IPS-18c (cell line): ENCODE data around the gene INVS.
"Not testable (repeated sequence)": the region's sequence is repeated elsewhere in the genome, so short reads cannot be mapped to it uniquely, and the experiment has no call there.

Experiments
- H3K4me3 ChIP-seq: 2 replicates; pipeline ENCODE4 v1.7.0; 2013; ENCODE audit warnings: low read depth, mild to moderate bottlenecking, low read length, moderate library complexity; ENCODE audit not compliant: insufficient read depth
- H3K9me3 ChIP-seq: one replicate; pipeline ENCODE4 v1.6.1; 2013; ENCODE audit warnings: mild to moderate bottlenecking, low read length, moderate library complexity; ENCODE audit not compliant: control insufficient read depth, insufficient read depth

Gene INVS

DNA sequence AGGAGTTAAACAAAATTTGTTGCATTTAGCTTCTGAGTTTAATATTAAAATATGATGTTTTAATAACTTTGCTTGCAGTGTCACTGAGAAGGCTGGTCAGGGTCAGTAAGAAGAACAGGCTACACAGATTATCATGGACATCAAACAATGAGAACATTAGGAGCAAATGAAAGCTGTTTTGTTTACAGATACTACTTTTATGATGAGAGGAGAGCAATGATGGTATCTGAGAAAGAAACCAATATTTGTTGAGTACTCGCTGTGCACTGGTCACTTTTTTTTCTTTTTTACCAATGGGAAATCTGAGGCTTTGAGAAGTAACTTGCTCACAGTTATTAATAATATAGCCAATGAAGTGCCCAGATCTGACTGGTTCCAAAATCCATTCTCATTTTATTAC lies 109.6 kb downstream of the INVS start:
- no peaks in the 10 kb centered on the region for H3K9me3 ChIP-seq

DNA sequence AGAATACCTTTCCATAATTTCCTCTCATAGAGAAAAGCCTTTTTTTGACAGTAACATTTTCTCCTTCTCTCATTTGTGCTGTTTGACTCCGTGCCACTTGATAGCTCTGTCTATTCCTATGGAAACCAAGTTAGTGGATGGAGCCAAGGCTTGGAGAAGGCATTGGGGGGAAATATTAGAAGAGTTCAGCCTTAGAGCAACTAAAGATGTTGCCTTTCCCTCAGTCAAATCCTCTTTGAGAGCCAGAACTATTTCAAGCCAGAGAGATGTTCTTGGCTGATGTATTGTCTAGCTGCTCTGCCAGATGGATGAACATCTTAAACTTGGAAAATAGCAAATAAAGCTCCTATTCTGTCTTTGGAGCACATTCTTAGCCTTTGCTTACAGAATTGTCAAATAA lies 112.4 kb downstream of the INVS start:
- Histone ChIP-seq H3K4me3 (no peak overlapping the region), H3K9me3 (no peaks in the 10 kb centered on the region)

More for the DNA sequence above, 109.6 kb downstream of the INVS start:
- no peak overlapping the region for H3K4me3 ChIP-seq

DNA sequence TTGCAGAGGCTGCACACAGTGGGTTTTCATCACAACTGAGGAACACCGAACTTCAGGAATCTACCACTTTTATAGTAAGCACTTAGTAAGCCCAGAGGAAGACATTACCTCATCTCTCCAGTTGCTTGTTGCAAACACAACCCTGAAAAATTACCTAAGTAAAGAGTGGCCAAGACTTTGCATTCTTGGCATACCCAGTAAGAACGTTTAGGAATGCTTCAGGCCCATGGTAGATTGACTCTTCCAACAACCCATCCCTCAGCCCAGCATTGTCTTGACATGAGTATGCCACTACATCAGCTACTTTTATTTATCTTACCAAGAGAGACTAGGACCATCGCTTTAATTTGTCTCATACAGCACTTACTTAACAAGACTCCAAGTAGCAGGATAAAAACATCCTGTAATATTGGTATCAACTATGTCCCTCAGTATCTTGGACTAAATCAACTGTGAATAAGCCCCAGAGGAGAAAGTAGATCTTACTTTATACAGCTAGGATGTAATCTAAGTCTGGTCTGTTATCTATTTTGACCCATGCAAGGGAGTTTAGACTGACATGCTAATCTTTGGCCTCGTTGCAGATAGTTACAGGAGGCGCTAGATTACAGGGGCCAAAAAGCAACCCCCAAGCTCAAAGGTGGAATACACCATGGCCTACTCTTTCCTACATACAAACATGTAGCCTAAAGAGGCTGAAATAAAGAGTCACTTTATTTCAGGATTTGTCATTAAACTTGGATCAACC lies 114.9 kb downstream of the INVS start:
- Histone ChIP-seq H3K9me3 (no peaks in the 10 kb centered on the region), H3K4me3 (no peak overlapping the region)

DNA sequence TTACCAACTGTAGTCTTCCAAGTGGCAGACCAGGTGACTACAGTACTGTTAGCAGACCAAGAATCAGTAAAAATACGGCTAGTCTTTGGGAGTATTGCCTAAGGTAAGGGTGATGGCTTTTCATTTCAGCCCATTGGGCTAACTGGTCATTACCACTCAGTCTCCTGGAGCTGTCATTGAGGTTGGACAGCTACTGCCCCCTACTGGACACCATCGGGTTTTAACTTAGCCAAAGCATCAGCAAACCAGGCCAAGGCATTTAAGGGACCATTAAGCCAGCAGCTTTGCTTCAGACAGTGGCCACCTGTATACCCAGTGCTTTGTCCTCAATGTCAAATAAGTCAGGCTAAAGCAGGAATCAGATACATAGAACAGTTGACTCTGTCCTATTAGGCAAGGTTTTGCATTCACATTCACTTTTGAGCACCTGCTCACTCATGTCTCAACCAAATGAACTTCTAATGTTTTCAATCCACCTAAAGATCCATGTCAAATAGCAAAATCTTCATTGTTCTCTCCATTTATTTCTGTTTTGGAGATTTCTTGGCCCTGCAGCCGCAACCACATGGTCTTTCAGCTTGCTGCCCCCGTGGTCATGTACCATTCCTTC lies 117.2 kb downstream of the INVS start:
- no peaks in the 10 kb centered on the region for H3K9me3 ChIP-seq

DNA sequence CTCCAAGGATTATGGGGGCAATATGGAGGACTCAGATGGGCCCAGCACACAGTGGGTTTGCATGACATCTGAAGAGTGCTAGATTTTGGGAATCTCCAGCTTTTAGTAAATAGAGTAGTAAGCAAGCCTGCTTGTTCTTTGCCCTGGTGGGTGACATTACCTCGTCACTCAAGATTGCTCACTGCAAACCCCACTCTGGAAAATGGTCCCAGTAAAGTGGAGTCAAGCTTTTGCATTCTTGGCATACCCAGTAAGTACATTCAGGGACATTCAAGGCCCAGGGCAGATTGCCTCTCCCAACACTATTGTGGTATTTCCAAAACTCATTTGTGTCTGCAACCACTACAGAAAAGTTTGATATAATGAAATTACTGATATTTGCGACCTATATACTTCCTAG lies 118.5 kb downstream of the INVS start:
- Histone ChIP-seq H3K9me3 (no peaks in the 10 kb centered on the region), H3K4me3 (no peak overlapping the region)

More for the DNA sequence above, 117.2 kb downstream of the INVS start:
- H3K4me3 ChIP-seq = no peak overlapping the region

DNA sequence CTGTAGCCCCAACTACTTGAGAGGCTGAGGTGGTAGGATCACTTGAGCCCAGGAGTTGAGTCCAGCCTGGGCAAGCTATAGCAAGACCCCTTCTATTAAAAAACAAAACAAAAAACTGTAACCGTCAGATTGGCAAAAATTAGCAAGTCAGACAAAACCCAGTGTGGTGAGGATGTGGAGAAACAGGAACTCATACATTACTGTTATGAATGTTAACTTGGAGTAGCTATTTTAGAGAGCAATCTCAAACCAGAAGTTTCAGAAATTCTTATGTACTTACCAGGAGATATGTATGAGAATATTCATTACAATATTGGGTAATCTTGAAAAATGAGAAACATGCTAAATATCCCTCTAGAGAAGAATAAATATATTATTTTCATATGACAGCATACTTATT lies 120.3 kb downstream of the INVS start:
- Histone ChIP-seq H3K9me3 (no peaks in the 10 kb centered on the region), H3K4me3 (no peak overlapping the region)

DNA sequence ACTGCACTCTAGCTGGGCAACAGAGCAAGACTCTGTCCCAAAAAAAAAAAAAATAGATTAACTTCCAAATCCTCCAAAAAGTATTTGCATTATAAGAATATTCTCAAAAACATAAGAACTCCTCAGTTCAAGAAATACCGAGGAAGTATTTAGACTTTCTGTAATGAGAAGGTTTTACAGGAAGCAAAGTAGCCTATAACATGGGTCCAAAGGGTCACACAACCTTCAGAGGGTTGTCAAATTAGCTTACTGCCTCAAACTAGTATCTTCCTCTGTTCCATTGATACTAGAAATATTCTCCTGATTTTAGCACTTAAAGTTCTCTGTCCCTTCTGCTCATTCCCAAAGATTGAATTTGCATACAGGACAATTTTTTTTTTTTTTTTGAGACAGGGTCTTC lies 121.9 kb downstream of the INVS start:
- H3K4me3 ChIP-seq = no peak overlapping the region
- no peaks in the 10 kb centered on the region for H3K9me3 ChIP-seq

DNA sequence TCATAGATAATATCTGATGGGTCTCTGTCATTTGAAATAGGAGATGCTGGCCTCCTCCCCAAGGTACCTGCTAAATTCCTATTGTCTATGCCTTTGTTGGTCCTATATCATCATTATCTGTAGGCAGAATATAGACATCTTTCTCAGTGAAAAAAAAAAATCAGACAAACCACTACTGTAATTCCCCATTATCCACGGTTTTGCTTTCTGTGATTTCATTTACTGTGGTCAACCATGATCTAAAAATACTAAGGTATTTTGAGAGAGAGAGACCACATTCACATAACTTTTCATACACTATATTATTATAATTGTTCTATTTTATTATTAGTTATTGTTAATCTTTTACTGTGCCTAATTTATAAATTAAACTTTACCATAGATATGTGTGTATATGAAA lies 122.5 kb downstream of the INVS start:
- no peaks in the 10 kb centered on the region for H3K9me3 ChIP-seq

DNA sequence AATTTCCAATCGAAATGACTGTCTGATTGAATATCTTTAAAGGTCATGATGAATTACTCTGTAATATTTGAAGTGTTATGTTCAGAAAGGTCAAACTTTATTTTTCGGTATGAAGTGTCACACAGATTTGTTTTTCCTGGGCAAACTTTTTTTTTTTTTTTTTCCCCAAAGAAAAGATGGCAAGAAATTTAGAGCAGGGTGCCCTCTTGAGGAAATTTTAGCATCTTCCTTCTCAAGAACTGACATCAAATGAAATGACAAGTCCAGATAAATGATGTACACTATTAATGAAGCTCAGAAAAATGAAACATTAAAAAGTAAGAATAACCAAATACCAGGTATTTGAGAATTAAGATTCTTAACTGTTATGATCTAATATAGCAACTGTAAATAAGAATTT lies 123.6 kb downstream of the INVS start:
- no peak overlapping the region for H3K4me3 ChIP-seq
- no peaks in the 10 kb centered on the region for H3K9me3 ChIP-seq

More for the DNA sequence above, 122.5 kb downstream of the INVS start:
- H3K4me3 ChIP-seq = no peak overlapping the region

DNA sequence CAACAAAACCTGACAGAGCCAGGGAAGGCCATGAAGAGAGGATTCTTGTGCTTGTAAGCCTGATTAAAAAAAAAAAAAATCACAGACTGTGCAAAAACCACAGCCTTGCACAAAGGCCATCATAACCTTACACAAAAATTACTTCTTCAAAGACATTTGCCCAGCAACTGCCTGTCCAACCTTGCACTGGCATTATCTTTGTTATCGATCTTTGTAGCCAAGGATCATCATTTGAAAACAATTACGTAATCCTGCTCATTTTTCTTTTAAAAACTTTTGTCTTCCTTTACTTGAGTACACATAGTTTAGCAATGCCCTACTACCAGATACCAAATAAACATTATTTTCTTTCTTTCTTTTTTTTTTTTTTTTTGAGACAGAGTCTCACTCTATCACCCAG lies 128.6 kb downstream of the INVS start:
- no peaks in the 10 kb centered on the region for H3K9me3 ChIP-seq
- no peak overlapping the region for H3K4me3 ChIP-seq

DNA sequence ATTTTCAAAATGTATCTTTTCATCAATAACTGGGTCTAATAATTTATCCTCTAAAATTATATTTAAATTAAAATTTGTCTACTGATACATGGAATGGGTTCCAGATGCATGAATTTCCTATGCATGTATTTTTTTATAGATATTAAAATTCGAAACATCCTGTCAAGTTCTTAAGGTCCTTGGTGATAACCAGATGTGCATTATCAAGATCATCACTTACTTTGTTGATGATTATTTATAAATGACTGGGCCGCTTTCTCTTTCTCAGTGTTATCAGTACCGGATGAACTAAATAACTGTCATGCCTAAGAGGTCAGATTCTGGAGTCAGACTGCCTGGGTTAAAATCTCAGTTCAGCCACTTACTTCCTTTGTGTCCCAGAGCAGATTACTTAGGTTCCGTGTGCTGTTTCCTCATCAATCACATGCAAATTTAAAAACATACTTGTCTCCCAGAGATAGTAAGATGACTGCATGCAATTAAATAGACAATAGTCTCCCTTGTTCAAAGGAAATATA lies 129.4 kb downstream of the INVS start:
- Histone ChIP-seq H3K9me3 (no peaks in the 10 kb centered on the region), H3K4me3 (no peak overlapping the region)

DNA sequence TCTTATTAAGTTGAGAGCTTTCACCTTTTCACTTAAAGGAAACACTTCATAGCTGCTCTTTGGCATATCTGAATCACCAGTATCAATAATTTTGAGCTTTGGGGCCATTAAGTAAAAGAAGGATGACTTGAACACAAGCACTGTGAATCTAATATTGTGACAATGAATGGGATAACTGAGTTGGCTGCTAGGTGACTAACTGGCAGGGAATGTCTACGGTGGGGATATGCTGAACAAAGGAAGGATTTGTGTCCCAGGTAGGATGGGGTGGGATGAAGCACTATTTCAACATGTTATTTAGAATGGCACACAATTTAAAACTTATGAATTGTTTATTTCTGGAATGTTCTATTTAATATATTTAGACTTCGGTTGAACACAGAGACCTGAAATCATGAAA lies 130.1 kb downstream of the INVS start:
- H3K4me3 ChIP-seq = no peak overlapping the region
- H3K9me3 ChIP-seq = no peaks in the 10 kb centered on the region

DNA sequence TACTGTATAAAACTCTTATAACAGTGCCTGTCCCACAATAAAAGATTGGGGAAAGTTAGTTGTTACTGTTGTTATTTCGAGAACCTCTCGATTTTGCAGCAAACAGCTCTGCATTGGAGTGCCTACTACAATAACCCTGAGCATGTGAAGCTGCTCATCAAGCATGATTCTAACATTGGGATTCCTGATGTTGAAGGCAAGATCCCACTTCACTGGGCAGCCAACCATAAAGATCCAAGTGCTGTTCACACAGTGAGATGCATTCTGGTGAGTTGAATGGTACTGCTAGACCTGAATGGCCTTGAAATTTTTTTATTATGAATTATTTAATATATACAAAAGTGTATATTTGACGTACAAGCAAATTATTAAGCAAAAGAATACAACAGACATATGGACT lies 130.5 kb downstream of the INVS start:
- H3K4me3 ChIP-seq = no peak overlapping the region

DNA sequence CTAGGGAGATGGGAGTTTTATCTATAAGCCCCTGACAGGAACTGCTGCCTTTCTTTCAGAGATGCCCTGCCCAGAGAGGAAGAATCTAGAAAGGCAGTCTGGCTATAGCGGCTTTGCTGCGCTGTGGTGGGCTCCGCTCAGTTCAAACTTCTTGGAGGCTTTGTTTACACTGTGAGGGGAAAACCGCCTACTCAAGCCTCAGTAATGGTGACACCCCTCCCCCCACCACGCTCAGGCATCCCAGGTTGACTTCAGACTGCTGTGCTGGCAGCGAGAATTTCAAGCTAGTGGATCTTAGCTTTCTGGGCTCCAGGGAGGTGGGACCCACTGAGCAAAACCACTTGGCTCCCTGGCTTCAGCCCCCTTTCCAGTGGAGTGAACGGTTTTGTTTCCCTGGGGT lies 137.9 kb downstream of the INVS start:
- H3K9me3 ChIP-seq, H3K4me3 ChIP-seq: not testable (repeated sequence)

More for the DNA sequence above, 130.5 kb downstream of the INVS start:
- H3K9me3 ChIP-seq = no peaks in the 10 kb centered on the region

DNA sequence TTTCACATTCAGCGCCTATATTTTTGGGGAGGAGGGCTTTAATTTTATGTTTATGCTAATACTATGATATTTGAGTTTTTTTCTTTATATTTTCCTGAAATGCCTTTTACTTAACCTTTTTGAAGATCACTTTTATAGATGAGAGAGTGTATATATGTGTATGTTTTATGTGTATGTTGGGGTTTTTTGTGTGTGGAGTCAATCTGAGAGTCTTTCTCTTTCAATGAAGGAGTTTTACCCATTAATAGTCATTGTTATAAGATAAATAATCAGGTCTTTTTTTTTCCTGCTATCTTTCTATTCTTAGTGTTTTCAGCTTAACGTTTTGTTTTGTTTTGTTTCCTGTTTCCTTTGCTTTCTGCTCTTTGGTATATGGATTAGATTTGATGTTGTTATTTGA lies 141.5 kb downstream of the INVS start:
- no peaks in the 10 kb centered on the region for H3K9me3 ChIP-seq
- H3K4me3 ChIP-seq = no peak overlapping the region

DNA sequence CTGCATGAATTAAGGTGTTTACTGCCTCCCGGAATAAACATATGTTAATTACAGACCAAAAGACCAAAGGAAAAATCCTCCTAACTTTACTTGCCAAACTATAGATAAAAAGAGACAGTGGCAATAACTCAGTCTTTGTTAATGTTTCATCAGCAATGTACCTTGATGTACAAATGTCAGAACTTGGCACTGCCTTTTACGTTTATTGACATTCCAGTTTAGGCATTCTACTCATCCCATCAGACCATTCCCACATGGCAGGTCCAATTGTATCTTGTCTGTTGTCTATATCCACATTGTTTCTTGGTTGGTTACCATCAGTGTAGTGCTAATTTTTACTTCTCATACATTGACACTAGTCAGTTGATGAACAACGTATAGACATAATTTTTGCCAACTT lies 168.2 kb downstream of the INVS start:
- Histone ChIP-seq H3K9me3 (no peaks in the 10 kb centered on the region), H3K4me3 (no peak overlapping the region)

DNA sequence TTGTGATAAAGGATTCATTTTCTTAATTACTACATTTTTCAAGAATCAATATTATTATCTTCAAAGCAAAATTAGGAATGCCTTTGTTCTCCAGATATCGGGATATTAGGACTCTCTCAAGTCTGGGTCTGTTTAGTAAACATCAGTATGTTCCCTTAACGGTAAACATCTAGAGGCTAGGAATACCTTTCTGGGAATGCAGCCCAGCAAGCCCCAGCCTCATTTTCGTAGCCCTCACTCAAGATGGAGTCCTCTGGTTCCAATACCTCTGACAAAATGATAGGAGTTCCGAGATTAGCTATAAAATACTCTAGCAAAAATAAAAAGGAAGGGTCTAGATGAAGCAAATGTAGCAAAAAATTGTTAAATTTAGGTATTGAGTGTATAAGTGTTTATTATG lies 169.2 kb downstream of the INVS start:
- H3K4me3 ChIP-seq = no peak overlapping the region
- H3K9me3 ChIP-seq = no peaks in the 10 kb centered on the region

DNA sequence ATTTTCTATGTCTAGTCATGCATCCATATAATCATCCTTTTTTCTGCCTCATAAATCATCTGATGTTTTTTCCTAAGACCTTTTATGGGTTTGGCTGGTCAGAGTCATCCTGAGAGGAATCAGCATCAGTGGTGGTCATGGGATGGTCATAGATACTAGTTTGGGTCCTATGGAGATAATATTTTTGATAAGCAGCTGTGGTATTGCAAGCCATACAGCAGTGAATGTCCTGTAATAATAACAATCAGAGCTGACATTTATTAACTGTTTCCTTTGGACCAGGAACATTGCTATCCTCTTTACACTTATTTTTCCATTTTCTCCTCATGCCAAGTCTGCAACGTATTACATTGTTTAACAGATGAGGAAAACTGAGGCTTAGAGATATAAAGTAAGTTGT lies 170.6 kb downstream of the INVS start:
- Histone ChIP-seq H3K9me3 (no peaks in the 10 kb centered on the region), H3K4me3 (no peak overlapping the region)
